Left kidney (tissue), 2 donors: ENCODE data around the gene RBM4. TPM values are rescaled to one million over a fixed set of nuclear protein-coding genes. Genes with fewer than 3 reads are reported as not detected.

ENCODE experiments used
- DNase-seq: peaks from one replicate; pipeline ENCODE4 v3.0.0-alpha.2; 2013
- polyA plus RNA-seq: library from polyadenylated mRNA; unstranded; fragments of 120-200 nt; gene quantifications from one replicate; pipeline ENCODE4 v1.2.1, GENCODE V29; 2013; ENCODE audit not compliant: insufficient read length

Gene RBM4
- polyA plus RNA-seq, 1 donor, result 258 TPM

DNA sequence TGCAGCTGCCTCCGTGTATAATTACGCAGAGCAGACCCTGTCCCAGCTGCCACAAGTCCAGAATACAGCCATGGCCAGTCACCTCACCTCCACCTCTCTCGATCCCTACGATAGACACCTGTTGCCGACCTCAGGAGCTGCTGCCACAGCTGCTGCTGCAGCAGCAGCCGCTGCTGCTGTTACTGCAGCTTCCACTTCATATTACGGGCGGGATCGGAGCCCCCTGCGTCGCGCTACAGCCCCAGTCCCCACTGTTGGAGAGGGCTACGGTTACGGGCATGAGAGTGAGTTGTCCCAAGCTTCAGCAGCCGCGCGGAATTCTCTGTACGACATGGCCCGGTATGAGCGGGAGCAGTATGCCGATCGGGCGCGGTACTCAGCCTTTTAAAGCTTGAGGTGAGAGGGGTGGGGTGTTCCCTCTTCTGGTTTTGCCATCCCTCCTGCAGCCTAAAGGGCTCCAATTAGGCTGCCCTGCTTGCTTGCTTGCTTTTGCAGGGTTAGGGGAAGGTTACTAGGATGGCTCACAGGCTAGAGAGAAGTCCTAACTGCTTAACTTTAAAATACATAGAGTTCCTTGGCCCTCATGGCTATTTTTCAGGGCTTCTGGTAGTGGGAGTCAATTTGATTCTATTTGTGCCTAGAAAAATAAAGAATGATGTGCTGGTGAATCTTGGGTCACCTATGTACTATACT, 5.4 kb downstream of the RBM4 start:
- DNase-seq, result no peak

DNA sequence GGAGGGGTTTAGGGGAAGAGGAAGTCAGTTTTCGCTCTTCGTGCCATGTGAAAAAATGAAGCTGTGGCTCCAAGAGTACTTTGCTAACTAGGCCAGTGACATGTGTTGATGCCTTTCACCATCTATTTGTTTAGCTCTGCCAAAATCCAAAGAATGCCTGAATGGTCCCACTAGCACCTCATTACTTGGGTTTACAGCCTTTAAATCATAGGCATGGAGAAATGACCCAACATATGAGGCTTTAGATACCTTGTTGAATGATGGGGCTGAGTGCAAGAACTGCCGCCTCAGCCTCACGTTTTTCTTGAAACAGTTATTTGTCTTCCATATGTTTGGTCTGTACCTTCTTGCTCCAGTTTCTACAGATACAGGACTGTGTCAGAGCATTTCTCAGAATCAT, 8.3 kb downstream of the RBM4 start:
- no peak for DNase-seq

DNA sequence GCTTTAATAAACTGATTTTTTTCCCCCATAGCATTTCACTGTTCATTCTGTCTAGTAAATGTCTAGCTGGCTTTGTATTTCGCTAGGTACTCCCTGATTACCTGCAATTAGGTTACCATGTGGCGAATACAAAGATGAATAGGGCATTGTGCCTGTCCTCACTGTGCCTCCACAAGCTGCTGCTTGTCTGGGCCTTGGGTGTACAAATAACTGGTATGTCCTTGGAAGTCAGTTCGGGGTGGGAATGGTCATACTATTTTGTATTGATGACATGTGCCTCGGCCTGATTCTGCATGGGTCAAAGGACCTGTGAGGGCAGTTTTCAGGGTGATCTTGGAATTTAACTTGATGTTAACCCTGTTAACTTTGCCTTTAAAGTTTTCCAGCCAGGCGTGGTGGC, 11.4 kb downstream of the RBM4 start:
- DNase-seq, result no peak

DNA sequence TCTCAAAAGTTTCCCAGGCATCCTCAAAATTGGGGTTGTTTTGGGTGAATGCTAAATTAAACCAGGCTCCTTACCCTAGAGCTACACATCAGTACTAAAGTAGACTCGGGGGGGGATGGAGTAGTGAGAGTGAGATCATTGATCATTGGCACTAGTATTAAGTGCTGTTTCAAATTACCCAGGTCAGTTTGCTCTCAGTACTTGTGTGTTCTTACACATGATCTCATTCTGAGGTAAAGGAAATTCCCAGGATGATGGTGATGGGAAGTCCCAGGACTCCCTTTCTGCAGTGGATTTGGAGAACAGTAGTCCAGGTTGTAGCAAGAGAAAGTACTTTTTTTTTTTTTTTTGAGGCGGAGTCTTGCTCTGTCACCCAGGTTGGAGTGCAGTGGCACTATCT, 12.5 kb downstream of the RBM4 start:
- no peak for DNase-seq

DNA sequence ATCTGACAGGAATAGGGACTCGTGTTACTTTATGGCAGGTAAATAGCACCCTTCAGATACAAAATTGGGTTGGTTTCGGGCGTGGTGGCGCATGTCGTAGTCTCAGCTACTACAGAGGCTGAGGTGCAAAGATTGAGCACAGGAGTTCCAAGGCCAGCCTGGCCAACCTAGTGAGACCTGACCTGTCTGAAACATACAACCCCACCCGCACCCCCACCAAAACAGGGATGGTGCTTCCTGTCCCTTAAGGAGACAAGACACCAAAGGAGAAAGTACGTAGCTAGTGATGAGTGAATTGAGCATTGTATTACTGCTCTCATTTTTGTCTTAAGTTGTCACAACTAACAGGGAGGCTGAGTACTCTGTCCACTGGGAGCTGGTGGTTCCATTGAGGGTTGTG, 14.1 kb downstream of the RBM4 start:
- DNase-seq, result no peak

DNA sequence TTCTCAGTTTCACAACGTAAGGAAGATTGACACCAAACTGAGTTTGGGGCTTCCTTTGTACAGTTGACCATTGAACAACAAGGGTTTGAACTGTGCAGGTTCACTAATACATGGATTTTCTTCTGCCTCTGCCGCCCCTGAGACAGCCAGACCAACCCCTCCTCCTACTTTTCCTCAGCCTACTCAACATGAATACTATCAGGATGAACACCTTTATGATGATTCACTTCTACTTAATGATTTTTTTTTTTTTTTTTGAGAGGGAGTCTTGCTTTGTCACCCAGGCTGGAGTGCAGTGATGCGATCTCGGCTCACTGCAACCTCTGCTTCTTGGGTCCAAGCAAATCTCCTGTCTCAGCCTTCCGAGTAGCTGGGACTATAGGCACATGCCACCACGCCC, 14.6 kb downstream of the RBM4 start:
- no peak for DNase-seq

DNA sequence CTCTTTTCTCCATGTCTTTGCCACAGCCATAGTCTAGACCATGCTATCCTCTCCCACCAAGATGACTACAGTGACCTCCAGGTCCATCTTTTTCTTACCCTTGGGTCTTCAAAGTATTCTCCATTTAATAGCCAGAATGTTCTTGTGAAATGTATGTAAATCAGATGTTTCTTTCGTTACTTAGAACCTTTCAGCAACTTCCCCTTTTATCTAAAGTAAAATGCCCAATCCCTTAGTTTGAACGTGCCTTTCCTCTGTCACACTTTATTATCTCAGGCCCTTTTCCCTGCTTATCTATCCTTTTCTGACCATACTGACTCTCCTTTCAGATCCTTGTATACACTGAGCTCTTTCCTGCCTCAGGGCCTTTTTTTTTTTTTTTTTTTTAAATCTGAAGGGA, 21.3 kb downstream of the RBM4 start:
- no peak for DNase-seq

DNA sequence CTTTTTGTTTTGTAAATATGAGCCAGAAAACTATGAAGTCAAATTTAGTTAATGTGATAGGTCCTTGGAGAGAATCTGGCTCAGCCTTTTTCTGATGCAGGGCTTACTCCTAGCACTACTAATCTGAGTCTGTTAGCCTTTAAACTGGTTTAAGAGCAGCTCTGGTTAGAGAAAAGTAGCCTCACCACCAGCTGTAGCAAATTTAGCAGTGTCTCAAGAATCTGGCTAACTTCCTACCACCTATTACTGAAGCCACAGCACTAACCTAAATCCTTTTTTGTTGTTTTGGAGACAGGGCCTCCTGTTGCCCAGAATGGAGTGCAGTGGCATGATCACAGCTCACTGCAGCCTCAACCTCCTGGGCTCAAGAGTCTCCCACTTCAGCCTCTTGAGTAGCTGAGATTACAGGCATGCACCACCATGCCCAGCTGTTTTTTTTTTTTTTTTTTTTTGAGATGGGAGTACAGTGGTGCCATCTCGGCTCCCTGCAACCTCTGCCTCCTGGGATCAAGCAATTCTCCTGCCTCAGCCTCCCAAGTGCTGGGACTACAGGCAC, 25.3 kb downstream of the RBM4 start:
- DNase-seq, result no peak

DNA sequence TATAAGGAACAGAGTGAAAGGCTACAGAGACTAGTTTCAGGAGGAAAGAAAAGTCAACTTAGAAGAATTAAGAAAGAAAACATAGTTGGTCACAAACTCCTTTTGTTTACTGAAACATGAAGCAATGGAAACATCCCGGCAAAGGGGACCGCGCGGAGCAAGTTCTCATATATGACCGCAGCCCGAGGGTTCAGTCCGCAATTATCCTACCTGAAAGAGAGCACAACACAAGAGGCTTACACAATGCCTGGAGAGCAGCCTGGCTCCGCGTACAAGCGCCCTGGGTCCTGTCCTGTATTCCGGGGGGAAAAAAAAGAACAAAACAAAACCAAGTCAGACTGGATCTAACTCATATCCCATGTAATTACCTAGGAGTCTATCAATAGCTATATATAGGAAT, 26.9 kb downstream of the RBM4 start:
- no peak for DNase-seq

DNA sequence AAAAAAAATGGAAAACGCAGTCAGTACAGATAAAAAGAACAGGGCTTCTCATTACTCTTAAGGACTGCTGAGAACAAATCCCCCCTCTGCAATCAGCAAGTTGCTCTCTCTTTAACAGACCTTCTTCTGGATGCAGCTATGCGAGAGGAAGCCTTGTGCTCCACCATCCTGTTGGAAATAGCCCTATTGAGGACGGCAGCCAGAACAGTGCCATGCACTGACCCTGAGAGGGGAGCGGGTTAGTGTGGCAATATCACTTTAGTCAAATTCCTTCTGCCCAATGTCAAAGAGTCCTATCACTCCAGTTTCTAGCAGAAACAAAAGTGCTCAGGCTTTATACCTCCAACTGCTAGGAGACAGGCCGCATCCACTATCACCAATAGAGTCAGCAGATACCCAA, 32.3 kb downstream of the RBM4 start:
- no peak for DNase-seq

DNA sequence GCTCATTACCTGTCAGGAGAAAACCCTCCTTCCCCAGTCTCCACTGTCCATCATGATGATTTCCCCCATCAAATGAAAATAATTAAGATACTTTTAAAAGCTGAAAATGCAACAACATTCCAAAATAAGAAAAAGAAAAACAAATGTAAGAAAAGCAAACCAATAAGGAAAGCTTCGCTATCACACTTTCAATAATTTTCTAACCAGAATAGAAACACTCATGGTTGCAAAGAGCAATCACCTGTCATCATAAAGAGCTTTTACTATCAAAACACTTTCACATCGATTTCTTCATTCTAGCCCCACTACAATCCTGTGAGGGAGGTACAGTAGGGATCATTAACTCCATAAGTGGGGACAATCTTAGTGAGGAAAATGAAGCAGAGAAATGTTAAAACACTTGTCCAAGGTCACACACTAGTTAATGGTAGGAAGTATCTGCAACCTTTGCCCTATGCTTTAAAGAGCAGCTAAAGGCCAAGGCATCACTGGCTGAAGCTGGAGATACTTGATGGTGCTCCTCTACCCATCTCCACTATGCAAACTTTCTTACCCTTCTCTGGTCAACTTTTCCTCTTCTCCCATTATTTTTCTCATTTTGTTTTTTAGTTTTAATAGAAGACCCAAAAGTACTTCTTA, 36.6 kb downstream of the RBM4 start:
- DNase-seq, result no peak

DNA sequence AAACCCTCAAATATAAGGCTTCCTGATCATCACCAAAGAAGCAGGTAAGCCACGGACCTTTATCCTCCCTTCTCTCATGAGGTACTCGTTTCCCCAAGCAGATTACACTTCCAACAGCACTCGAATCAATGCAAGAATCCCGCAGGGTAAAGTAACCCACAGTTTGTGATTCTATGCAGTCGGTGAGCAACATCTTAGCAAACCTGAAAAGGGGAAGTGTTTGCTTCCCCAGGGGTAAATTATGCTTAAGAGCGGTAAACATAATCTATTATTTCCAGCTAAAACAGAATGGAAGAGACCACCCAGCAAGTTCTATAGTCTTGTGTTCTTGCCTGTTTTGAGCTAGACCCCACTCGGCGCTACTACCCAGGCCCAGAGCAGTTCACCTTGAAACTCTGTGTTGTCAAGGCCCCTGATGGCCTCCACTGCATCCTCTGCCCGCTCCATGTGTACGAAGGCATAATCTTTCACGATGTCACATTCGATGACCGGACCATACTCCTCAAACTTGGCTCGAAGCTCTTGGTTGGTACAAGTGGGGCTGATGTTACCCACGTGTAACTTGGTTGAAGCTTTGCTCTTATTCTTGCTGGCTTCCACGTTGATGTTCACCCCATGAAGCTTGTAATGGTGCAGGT, 37.9 kb downstream of the RBM4 start:
- DNase-seq, result no peak

DNA sequence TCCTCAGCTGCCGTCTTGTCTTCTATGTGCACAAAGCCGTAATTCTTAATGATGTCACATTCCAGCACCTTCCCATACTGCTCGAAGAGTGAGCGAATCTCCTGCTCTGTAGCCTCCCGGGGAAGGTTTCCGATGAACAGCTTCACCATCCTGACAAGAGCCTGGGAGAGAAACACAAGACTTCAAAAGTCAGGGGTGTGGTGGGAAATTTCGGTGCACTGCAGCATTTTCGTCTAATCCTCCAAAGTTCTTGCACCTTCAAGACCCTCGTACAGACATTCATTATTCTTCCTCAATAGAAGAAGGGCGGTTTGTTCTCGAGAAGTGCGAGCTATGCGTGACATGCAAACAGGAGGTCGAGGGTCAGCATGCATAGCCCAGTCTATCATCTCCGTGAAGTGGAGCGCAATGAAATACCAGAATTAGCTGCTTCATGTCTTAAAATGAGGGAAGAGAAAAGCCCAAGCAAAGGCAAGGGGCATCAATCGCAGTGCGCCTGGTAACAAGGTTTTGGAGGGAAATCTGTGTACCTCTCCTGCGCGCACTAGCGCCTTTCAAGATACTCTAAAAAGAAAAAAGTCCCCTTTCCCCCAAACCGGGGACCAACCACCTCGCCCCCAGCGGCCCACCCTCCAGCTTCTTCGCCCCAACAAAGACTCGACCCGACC, 38.6 kb downstream of the RBM4 start:
- peak; percentile 4 for DNase-seq

DNA sequence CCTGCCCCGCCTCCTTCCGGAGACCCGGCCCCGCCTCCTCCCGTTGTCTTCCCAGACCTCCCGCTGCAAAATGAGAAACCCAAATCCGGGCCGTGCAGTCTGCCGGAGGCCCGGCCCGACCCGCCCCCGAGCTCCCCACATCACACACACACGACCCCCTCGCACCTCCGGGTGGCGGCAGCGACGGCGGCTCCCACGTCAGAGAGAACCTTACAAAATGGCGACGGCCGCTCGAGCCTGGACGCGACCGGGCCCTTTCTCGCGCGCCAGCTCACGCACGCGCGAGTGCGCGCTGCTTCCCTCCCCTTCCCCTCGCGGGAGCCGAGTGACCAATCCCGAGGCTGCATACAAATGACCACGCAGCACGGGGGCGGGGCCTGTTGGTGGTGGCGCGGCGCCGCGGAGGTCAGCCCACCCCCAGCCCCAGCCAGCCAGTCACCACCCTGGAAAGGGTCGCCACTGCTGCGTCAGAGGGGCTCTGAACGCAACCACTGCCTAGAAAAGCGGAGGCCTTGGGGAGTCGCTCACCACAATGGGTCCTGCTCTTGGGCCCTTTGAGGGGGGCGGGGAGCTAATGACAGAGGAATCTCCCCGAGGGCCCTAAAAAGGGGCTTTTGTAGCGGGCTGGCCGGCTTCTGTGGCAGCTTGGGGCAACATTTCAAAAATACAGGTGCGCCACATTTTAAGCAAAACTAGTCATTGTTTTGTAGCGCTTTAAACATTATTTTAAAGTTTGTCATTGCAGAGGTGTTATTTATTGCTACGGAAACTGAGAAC, 39.3 kb downstream of the RBM4 start, which contains the start of gene RBM4B:
TSS of gene RBM4B (minus strand) at position 289 of the 777 bp plus-strand sequence. CDS start 808 bp downstream, outside the sequence.
- DNase-seq, result peak; percentile 95

DNA sequence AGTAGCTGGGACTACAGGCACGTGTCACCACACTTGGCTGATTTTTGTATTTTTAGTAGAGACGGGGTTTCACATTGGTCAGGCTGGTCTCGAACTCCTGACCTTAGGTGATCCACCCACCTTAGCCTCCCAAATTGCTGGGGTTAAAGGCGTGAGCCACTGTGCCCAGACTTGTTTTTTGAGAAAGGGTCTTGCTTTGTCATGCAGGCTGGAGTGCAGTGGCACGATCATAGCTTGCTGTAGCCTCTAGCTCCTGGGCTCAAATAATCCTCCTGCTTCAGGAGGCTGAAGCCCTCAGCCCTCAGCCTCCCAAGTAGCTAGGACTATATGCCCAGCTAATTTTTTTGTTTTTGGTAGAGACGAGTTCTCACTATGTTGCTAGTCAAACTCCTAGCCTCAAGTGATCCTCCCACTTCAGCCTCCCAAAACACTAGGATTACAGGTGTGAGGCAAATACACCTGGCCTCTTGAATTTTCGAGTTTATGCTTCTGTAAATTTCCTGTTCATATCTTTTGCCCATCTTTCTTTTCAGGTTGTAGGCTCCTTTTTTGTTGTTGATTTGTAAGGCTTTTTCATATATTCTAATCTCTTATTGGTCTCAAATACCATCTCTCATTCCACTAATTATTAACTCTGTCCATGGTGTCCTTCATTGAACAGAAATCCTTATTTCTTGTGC, 42.6 kb downstream of the RBM4 start:
- DNase-seq, result no peak

DNA sequence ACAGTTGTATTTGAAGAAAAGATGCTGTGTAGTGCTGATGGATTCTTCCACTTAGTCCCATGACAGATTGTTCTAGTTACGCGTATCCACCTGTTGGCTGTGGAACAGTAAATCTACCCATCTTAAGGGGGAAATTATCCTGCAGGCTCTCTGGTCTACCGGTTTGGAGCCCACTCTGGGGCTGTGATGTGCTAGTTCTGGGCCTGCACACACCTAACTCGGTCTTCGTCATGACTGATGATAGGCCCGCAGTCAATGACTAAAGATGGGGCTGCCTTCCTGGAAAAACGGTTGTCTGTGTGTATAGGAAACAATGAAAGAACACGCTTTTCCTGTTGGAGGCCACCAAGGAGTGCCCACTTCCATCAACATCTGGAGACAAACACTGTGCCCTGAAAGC, 45.4 kb downstream of the RBM4 start:
- DNase-seq, result no peak

DNA sequence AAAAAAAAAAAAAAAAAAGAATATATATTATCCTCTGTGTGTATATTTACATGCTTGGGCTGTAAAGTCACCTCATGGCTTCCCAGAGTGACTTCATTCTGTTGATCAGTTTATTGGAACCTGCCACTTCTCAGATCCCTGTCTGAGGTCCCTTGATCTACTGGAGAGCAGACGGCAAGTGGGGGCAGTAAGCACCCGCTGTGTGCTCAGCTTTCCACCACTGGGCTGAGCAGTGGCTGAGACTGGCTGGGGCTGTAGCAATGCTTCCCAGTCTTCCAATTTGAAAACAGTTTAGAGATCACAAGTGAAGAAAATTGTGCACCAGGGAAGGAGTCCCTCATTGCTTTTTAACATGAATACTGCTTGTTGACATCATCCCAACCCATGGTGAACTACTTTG, 46.1 kb downstream of the RBM4 start:
- no peak for DNase-seq

DNA sequence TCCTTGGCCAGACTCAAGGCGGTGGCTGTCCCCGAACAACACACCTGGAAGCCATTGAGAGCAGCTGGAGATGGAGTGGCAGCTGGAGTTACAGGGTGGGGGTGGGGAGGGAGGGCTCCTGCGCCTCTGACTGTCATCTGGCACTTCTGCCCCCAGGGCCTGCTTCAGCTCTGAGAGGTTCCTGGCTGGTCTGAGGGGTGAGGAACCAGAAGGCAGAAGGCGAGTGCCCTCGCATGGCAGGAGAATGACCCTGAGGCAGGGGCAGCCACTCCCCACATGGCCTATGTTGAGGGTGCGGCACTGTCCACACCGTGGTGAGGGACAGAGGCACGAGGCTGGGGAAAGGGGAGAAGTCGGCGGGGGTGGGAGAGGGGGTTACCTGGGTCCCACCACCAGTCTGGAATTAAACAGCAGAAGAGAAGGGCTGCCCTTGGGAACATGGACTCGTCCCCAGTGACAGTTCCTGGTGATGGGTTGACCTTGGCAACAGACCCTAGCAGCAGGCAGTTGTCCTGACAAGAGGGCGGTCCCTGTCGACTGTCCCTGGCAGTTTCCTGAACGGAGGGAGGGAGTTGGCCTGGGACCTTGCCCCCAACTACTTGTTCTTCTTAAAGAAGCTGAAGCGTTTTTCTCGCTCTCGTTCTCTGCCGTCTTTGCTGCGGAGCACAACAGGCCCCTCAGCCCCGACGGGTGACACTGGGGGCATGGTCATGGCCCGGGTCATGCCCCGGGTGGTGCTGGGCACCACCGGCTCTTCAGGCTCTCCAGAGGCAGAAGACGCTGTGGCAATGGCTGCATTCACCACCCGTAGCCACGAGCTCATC, 47.0 kb downstream of the RBM4 start:
- DNase-seq, result no peak

DNA sequence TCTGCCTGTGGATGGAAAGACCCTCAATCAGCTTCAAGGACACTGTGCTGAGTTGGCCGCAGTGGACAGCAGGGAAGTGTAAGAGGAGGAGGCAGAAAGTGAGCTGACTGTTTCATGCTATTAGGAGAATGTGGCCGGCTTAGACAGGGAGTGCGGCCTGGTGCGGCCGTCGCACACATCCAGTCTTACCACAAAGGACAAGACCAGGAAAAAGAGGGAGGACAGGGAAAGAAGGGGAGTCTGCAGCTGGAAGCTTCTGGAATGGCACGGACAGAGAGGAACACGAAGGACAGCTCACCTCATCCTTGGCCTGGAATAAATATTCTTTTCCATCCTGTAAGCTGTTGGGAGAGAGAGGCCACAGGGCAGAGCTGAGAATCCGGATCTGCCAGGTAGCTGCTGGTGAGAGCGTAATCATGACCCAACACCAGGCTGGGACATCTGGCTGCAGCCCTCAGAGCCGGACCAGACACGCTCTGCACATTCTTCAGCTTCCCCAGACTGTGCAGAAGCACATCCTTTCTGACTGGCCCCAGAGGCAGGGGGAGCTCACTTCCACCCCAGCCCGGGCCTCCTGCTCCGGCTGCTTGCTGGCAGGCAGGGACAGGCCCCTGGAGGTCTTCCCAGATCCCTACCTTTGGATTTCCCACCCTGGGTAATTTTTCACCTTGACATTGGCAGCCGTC, 47.7 kb downstream of the RBM4 start:
- no peak for DNase-seq
